GM23338 (cell line): ENCODE data around the gene CMIP.

Experiments
- CTCF ChIP-seq, 2 experiments: fragments of 200-600 bp in 1 of 2; sonication (generic) in 1 of 2; conservative IDR thresholded peaks; 2 replicates each; pipeline versions ENCODE4 v1.5.1 to v1.6.1; 2016 to 2017; ENCODE audit warnings: antibody characterized with exemption in 2 of 2, low read depth in 2 of 2, mild to moderate bottlenecking in 2 of 2, moderate library complexity in 1 of 2
- EZH2 ChIP-seq: fragments of 200-600 bp; sonication (generic); IDR thresholded peaks from one replicate; pipeline ENCODE4 v1.8.0; 2017; ENCODE audit warnings: antibody characterized with exemption, mild to moderate bottlenecking, low read depth; ENCODE audit not compliant: unreplicated experiment
- POLR2AphosphoS5 ChIP-seq: IDR thresholded peaks from 2 replicates; pipeline ENCODE4 v1.6.1; 2016; ENCODE audit warnings: antibody characterized with exemption, low read depth
- REST ChIP-seq: IDR thresholded peaks from one replicate; pipeline ENCODE4 v1.6.1; 2018; ENCODE audit warnings: antibody characterized with exemption; ENCODE audit not compliant: unreplicated experiment

DNA sequence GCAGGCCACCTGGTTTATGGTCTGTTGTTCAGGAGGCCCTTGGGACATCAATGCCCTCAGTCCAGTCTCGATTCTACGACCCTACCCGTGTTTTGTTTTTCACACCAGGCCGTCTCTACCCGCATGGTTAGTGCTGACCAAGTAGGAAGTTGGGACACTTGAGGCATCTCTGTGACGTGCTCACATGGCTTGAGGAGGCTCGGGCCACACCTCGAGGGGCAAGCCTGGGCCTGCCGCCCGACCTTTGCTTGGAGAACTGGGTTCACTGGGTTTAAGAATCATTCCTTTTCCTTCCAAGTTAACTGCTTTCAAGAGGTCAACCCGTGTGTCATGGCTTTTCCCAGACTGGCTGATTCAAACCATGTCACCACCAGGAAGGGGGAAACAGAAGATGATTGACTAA lies 86.8 kb downstream of the CMIP start:
- TF ChIP-seq POLR2AphosphoS5, result no peak
- no peak for TF ChIP-seq EZH2
- TF ChIP-seq REST, result no peak
- TF ChIP-seq CTCF (conservative IDR thresholded peaks at IDR 0.05; ENCODE audit: low read depth in 2 of 2), result no peak
